Hepatocyte (in vitro differentiated cells): ENCODE measurements around the gene FADS1.

Experiments
- CTCF ChIP-seq: fragments of 200-600 bp; sonication (generic); IDR thresholded peaks from 2 replicates; pipeline ENCODE4 v1.5.1; 2016; ENCODE audit warnings: antibody characterized with exemption, mild to moderate bottlenecking; ENCODE audit not compliant: poor library complexity
- EZH2 ChIP-seq: fragments of 200-600 bp; sonication (generic); IDR thresholded peaks from 2 replicates; pipeline ENCODE4 v1.6.1; 2016; ENCODE audit warnings: antibody characterized with exemption, mild to moderate bottlenecking, borderline replicate concordance
- EZH2phosphoT487 ChIP-seq: fragments of 200-600 bp; sonication (generic); IDR thresholded peaks from one replicate; pipeline ENCODE4 v1.6.1; 2018; ENCODE audit warnings: antibody characterized with exemption, mild to moderate bottlenecking, low read depth, moderate library complexity; ENCODE audit not compliant: unreplicated experiment, severe bottlenecking

GRCh38 chr11:61832754-61833153, 16.0 kb upstream of the FADS1 start:
- TF ChIP-seq EZH2 (no peak), CTCF (no peak), EZH2phosphoT487 (no peak)
